ENCODE data around the gene POLN.

Gene POLN

GRCh38 chr4:2079926-2080325, 162.0 kb downstream of the POLN start:
- TF ChIP-seq POLR2AphosphoS5 (IDR thresholded peaks at IDR 0.05; ENCODE audit: low read depth, low read length): no peak
- TF ChIP-seq SIN3A (IDR thresholded peaks at IDR 0.05; ENCODE audit: borderline replicate concordance, insufficient read depth, low read length): no peak

DNA sequence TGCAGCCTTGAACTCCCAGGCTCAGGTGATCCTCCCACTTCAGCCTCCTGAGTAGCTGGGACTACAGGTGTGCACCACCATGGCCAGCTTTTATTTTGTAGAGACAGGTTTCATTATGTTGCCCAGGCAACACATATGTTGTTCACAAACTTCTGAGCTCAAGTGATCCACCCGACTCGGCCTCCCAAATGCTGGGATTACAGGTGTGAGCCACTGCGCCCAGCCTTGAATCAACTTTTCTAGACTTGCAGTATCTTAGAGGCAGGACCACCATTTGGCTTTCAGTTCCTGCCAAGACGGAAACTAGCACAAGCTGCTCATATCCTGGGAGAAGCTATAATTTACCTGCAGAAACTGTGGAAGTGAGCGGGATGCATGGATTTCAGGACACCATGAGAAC, 162.9 kb downstream of the POLN start:
- TF ChIP-seq SIN3A (IDR thresholded peaks at IDR 0.05; ENCODE audit: borderline replicate concordance, insufficient read depth, low read length) (no peak), FOXP2 (optimal IDR thresholded peaks at IDR 0.05; ENCODE audit: borderline replicate concordance, extremely low read depth, extremely low read length, insufficient read depth) (no peak), POLR2AphosphoS5 (IDR thresholded peaks at IDR 0.05; ENCODE audit: low read depth, low read length) (no peak), TAF1 (IDR thresholded peaks at IDR 0.05; ENCODE audit: borderline replicate concordance, insufficient read depth, low read length) (no peak)
- TF ChIP-seq, protein P1, sequence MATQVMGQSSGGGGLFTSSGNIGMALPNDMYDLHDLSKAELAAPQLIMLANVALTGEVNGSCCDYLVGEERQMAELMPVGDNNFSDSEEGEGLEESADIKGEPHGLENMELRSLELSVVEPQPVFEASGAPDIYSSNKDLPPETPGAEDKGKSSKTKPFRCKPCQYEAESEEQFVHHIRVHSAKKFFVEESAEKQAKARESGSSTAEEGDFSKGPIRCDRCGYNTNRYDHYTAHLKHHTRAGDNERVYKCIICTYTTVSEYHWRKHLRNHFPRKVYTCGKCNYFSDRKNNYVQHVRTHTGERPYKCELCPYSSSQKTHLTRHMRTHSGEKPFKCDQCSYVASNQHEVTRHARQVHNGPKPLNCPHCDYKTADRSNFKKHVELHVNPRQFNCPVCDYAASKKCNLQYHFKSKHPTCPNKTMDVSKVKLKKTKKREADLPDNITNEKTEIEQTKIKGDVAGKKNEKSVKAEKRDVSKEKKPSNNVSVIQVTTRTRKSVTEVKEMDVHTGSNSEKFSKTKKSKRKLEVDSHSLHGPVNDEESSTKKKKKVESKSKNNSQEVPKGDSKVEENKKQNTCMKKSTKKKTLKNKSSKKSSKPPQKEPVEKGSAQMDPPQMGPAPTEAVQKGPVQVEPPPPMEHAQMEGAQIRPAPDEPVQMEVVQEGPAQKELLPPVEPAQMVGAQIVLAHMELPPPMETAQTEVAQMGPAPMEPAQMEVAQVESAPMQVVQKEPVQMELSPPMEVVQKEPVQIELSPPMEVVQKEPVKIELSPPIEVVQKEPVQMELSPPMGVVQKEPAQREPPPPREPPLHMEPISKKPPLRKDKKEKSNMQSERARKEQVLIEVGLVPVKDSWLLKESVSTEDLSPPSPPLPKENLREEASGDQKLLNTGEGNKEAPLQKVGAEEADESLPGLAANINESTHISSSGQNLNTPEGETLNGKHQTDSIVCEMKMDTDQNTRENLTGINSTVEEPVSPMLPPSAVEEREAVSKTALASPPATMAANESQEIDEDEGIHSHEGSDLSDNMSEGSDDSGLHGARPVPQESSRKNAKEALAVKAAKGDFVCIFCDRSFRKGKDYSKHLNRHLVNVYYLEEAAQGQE (IDR thresholded peaks at IDR 0.05; ENCODE audit: insufficient read depth in 1 of 2, low read depth in 2 of 2, low read length in 2 of 2): no peak

GRCh38 chr4:2078584-2078983, 163.3 kb downstream of the POLN start:
- TF ChIP-seq FOXP2 (optimal IDR thresholded peaks at IDR 0.05; ENCODE audit: borderline replicate concordance, extremely low read depth, extremely low read length, insufficient read depth): no peak
- TF ChIP-seq POLR2AphosphoS5 (IDR thresholded peaks at IDR 0.05; ENCODE audit: low read depth, low read length): no peak
- no peak for TF ChIP-seq SIN3A (IDR thresholded peaks at IDR 0.05; ENCODE audit: borderline replicate concordance, insufficient read depth, low read length)
- TF ChIP-seq, protein P1 (IDR thresholded peaks at IDR 0.05; ENCODE audit: insufficient read depth in 1 of 2, low read depth in 2 of 2, low read length in 2 of 2): no peak
- TF ChIP-seq TAF1 (IDR thresholded peaks at IDR 0.05; ENCODE audit: borderline replicate concordance, insufficient read depth, low read length): no peak

DNA sequence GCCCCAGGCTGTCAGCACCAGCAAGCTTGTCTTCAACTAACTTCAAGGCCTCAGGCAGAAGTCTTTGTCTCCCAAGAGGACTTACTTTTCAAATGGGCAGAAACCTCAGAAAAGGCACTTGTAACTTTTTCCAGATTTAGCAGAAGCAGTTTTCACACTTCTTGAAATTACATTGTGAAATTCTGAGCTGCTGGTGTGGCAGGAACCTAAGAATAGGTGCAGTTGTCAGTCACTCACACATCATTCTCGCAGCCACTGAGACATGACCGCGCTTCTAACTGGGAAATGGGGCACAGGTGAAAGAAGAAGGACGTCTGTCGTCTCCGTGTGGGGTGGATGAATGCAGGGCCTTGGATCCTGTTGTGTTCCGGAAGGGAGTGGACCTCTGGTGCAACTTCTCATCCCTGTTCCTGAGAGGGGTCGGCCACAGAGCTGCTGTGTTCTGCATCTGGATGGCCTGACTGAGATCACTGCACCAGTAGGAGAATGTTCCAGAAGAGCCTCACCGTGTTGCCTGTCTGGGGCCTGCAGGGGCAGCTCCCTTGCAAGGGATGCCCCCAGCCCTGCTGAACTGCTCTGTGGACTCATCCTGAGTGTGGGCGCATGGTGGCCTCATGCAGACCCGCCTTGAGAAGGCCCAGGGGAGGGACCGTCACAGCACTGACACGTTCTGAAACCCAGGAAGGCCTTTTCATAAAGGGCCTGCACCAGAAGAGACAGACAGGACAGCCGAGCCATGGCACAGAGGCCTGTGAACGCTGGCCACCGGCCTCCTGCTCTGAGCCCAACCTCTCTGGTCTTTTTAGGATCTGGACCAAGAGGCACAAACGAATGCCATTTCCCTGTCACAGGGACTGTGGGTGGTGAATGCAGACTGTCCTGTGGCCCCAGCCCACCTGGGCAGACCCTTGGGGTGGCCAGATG, 164.1 kb downstream of the POLN start:
- no peak for TF ChIP-seq POLR2AphosphoS5 (IDR thresholded peaks at IDR 0.05; ENCODE audit: low read depth, low read length)
- TF ChIP-seq, protein P1 (IDR thresholded peaks at IDR 0.05; ENCODE audit: insufficient read depth in 1 of 2, low read depth in 2 of 2, low read length in 2 of 2): no peak
- no peak for TF ChIP-seq TAF1 (IDR thresholded peaks at IDR 0.05; ENCODE audit: borderline replicate concordance, insufficient read depth, low read length)

- no peak for TF ChIP-seq SIN3A (IDR thresholded peaks at IDR 0.05; ENCODE audit: borderline replicate concordance, insufficient read depth, low read length)
- TF ChIP-seq, protein P1 (IDR thresholded peaks at IDR 0.05; ENCODE audit: insufficient read depth in 1 of 2, low read depth in 2 of 2, low read length in 2 of 2): no peak
- no peak for TF ChIP-seq POLR2AphosphoS5 (IDR thresholded peaks at IDR 0.05; ENCODE audit: low read depth, low read length)
- no peak for TF ChIP-seq TAF1 (IDR thresholded peaks at IDR 0.05; ENCODE audit: borderline replicate concordance, insufficient read depth, low read length)
- no peak for TF ChIP-seq FOXP2 (optimal IDR thresholded peaks at IDR 0.05; ENCODE audit: borderline replicate concordance, extremely low read depth, extremely low read length, insufficient read depth)
Observed at GRCh38 chr4:2076908-2077536, 164.9 kb downstream of the POLN start.
